A549 treated with RU486 at 1 μM for 4 hours (cell line): ENCODE data around the gene KRTAP22-1. TPM values are rescaled to one million over a fixed set of nuclear protein-coding genes. Genes with fewer than 3 reads are reported as not detected.

Source experiments
- total RNA-seq: library from RNA; stranded (reverse); fragments of 200-300 nt; extraction: Qiagen RNA extraction; gene quantifications from 5 replicates; pipeline ENCODE4 v1.2.3, GENCODE V29; 2022; ENCODE audit warnings: low read depth

The KRTAP22-1 gene
- total RNA-seq: not detected in 5 replicates

DNA sequence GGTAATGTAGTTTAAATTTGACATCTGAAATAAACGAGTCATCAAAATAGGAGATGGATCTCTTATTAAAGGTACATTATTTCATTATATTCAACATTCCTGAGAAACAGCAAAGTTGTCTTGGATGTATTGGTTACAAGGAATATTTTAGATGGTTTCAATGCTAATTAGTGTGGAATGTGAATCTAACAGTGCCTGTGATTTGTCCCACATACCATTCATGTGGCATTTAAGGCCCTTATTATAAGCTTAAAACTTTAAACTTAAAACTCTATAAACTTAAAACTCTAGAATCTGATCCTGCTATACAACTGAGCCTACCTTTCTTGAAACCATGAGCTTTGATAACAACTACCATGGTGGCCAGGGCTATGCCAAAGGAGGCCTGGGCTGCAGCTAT lies at the start of gene KRTAP22-1:
Gene KRTAP22-1, plus strand, starts transcription at position 301 of the 400 bp plus-strand sequence.

DNA sequence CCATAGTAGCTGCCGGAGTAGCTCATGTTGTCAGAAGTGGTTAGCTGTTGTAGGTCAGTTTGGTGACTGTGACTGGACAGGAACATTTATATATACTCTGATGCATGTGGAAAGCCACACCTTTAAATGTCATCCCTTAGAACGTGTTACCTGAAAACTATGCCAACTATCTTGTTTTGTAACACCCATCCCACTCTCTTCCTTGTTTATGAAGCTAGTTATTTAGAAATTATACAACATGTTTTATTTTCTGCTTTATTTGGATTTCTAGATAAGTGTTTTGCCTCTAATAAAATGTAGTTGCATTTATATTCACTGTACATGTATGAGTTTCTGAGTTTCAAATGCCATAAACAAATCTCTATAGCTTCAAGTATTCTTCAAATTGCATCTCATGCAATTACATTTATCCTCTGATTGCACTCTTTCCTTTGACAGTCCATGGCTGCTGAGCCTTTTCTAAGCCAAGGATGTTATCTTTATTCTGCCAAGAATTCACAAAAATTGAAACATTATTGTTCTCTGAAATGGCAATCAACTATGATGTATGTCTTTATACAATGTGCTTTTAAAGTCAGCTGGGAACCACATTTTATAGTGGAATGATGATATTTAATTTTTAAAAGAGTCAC lies 39.5 kb upstream of the KRTAP22-1 start, which contains the start of gene KRTAP19-7:
Gene KRTAP19-7, minus strand, starts transcription at position 51 of the 632 bp plus-strand sequence. Its CDS starts 25 bp downstream, at position 26.

DNA sequence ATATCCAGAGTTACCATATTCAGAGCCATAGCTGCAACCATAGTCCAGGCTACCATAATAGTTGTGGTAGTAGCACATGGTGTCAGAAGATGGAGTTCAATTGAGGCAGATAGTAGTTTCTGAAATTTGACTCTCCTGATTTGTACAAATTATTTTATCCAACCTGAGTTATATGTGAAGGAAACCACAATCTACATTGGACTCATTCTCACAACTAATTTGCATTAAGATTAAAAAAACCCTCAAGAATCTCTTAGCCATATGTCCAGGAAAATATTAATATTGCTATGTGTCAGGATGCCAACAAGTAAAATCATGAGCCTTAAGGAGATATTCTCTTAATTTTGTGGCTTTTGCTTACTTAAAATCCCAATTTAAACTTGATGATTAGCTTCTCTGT lies 10.6 kb upstream of the KRTAP22-1 start, which contains the start of gene KRTAP22-2:
Gene KRTAP22-2, minus strand, starts transcription at position 101 of the 400 bp plus-strand sequence.

DNA sequence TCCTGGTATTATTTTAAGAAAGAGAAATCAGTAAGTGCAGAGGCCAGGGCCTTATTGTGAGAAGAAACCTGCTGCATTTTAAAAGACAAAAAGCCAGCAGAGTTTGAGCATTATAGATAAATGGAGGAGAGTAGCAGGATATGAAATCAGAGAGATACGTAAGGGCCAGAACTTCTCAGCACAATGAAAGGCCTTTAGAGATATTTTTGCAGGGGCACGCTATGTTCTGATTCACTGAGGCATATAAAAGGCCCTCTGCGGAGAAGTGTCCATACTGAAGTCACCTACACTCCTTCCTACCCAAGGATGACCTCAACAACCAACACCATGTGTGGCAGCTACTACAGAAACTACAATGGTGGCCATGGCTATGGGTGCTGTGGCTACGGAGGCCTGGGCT lies 8.7 kb upstream of the KRTAP22-1 start, which contains the start of gene KRTAP6-3:
Gene KRTAP6-3, plus strand, starts transcription at position 301 of the 400 bp plus-strand sequence. Its CDS starts 6 bp downstream, at position 307.

DNA sequence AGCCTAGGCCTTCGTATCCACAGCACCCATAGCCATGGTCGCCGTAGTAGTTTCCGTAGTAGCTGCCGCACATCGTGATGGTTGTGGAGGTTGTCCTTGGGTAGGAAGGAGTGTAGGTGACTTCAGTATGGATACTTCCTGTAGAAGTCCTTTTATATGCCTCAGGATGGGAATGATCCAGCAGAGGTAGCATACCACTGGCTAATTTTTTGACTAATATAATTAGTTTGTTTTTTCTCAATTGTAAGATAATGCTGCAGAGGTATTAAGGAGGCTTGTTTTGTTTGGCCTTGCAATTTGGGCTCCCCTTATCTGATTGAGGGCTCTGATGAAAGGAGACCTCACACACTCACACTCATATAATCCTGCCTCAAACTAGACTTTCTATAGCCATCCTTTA lies 2.1 kb upstream of the KRTAP22-1 start, which contains the start of gene KRTAP6-2:
Gene KRTAP6-2, minus strand, starts transcription at position 101 of the 400 bp plus-strand sequence. Its CDS starts 28 bp downstream, at position 73.

DNA sequence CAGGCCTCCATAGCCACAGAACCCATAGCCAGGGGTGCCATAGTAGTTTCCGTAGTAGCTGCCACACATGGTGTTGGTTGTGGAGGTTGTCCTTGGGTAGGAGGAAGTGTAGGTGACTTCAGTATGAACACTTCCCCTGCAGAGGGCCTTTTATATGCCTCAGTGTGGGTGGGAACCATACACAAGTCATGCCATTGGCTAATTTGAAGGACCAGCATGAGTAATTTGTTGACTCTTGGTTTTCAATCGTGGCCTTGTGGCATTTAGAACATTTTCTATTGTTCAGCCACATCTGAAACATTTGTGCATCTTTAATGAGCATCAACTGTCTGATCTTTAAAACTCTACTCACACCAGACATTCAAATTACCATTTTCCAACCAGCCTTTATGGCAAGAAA lies 12.9 kb downstream of the KRTAP22-1 start, which contains the start of gene KRTAP6-1:
Gene KRTAP6-1, minus strand, starts transcription at position 95 of the 400 bp plus-strand sequence. Its CDS starts 26 bp downstream, at position 69.

DNA sequence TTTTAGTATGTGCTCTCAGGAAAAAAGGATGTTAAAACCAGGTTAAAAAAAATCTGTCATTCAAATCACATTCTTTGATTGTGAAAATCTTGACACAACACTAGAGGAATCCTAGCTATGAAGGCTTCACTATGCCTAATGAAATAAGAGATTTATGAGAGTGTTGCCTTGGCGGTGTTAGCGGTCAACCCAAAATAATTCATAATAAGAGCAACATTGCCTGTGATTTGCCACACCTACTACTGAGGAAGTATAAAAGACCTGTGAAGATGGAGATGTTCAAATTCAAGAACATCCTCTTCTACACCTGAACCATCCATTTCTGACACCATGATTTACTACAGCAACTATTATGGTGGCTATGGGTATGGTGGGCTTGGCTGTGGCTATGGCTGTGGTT lies 15.2 kb downstream of the KRTAP22-1 start, which contains the start of gene KRTAP20-1:
Gene KRTAP20-1, plus strand, starts transcription at position 301 of the 400 bp plus-strand sequence. Its CDS starts 30 bp downstream, at position 331.

DNA sequence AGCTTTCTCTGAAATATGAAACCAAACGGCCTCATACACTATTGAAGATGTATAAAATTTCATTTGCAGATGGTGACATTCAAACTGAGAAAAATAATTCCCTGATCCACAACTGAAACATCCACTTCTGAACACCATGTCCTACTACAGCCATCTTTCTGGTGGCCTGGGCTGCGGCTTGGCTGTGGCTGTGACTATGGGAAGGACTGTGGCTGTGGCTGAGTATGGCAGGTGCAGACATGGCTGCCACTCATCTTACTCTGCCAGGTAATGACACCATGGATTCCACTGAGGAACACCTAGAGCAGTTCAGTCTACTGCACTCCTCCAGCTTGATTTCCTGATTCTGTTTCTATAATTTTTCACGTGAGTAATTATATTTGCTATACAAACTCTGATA lies 19.6 kb downstream of the KRTAP22-1 start, which contains the start of gene KRTAP20-4:
Gene KRTAP20-4, plus strand, starts transcription at position 106 of the 400 bp plus-strand sequence.

DNA sequence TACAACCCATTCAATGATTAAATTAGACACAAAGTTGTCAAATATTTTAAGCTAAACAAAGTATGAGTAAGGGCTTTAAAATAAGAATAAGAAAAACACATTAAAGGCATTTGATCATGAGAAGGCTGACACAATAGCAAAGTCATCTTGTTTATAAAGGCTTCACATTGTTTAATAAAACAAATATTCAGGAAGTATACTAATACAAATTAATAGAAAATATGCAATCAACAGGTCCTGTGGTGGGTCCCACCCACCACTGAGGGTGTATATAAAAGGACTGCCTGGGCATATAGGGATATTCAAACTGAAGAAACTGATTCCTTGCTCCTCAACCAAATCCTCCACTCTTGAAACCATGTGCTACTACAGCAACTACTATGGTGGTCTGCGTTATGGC lies 34.0 kb downstream of the KRTAP22-1 start, which contains the start of gene KRTAP20-2:
Gene KRTAP20-2, plus strand, starts transcription at position 301 of the 400 bp plus-strand sequence. Its CDS starts 58 bp downstream, at position 359.

DNA sequence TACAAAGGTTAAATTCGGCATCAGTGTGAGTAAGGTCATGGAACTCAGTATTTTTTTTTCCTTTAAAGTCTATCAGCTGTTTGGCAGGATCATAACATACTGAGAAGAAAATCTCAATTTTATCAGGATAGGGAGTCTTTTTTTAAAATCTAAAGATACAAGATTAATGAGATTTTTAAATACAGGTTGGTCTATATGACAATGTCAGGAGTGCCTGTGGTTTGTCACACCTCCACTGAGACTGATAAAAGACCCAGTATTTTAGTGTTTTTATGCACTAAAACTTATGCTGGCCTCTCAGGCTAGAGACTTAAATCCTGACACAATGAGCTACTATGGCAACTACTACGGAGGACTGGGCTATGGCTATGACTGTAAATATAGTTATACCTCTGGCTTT lies 41.7 kb downstream of the KRTAP22-1 start, which contains the start of gene KRTAP20-3:
Gene KRTAP20-3, plus strand, starts transcription at position 301 of the 400 bp plus-strand sequence.

Other genes starting within 250 kb of the KRTAP22-1 start
- gene KRTAP13-2, start 228.8 kb upstream of the KRTAP22-1 start, total RNA-seq: not detected in 5 replicates
- not detected in 5 replicates for gene KRTAP13-1, start 205.1 kb upstream of the KRTAP22-1 start, total RNA-seq
- gene KRTAP13-3, start 175.2 kb upstream of the KRTAP22-1 start, total RNA-seq: not detected in 5 replicates
- not detected in 5 replicates for gene KRTAP13-4, start 170.9 kb upstream of the KRTAP22-1 start, total RNA-seq
- gene KRTAP15-1, start 160.8 kb upstream of the KRTAP22-1 start, total RNA-seq: not detected in 5 replicates
- gene KRTAP19-1, start 120.7 kb upstream of the KRTAP22-1 start, total RNA-seq: not detected in 5 replicates
- not detected in 5 replicates for gene KRTAP19-2, start 113.7 kb upstream of the KRTAP22-1 start, total RNA-seq
- not detected in 5 replicates for gene KRTAP19-3, start 109.1 kb upstream of the KRTAP22-1 start, total RNA-seq
- gene KRTAP19-4, start 103.9 kb upstream of the KRTAP22-1 start, total RNA-seq: not detected in 5 replicates
- gene KRTAP19-5, start 98.9 kb upstream of the KRTAP22-1 start, total RNA-seq: not detected in 5 replicates
- not detected in 5 replicates for gene KRTAP19-6, start 59.2 kb upstream of the KRTAP22-1 start, total RNA-seq
- gene KRTAP19-7, start 39.8 kb upstream of the KRTAP22-1 start, total RNA-seq: not detected in 5 replicates
- gene KRTAP22-2, start 10.7 kb upstream of the KRTAP22-1 start, total RNA-seq: not detected in 5 replicates
- gene KRTAP6-3, start 8.6 kb upstream of the KRTAP22-1 start, total RNA-seq: not detected in 5 replicates
- not detected in 5 replicates for gene KRTAP6-2, start 2.2 kb upstream of the KRTAP22-1 start, total RNA-seq
- not detected in 5 replicates for gene KRTAP6-1, start 12.8 kb downstream of the KRTAP22-1 start, total RNA-seq
- not detected in 5 replicates for gene KRTAP20-1, start 15.3 kb downstream of the KRTAP22-1 start, total RNA-seq
- not detected in 5 replicates for gene KRTAP20-4, start 19.5 kb downstream of the KRTAP22-1 start, total RNA-seq
- not detected in 5 replicates for gene KRTAP20-2, start 34.1 kb downstream of the KRTAP22-1 start, total RNA-seq
- not detected in 5 replicates for gene KRTAP20-3, start 41.8 kb downstream of the KRTAP22-1 start, total RNA-seq
- not detected in 5 replicates for gene KRTAP21-3, start 117.7 kb downstream of the KRTAP22-1 start, total RNA-seq
- gene KRTAP21-2, start 146.2 kb downstream of the KRTAP22-1 start, total RNA-seq: not detected in 5 replicates
- gene KRTAP21-1, start 154.3 kb downstream of the KRTAP22-1 start, total RNA-seq: not detected in 5 replicates
- gene KRTAP8-1, start 212.2 kb downstream of the KRTAP22-1 start, total RNA-seq: not detected in 5 replicates
- not detected in 5 replicates for gene KRTAP7-1, start 228.7 kb downstream of the KRTAP22-1 start, total RNA-seq